Common myeloid progenitor, CD34-positive (primary cell): ENCODE measurements around the gene LONRF2.
A peak's percentile ranks its signal among the peaks of the same experiment; 100 is the strongest.

Experiments
- CTCF ChIA-PET: fragments of 350-600 bp; sonication (Branson Sonifier 250); formaldehyde crosslinking; loops from one replicate; lab custom pipeline; 2021; ENCODE audit warnings: antibody characterized with exemption; lab: Charles Lee
- POLR2A ChIA-PET: fragments of 350-600 bp; sonication (Branson Sonifier 250); formaldehyde crosslinking; loops from one replicate; lab custom pipeline; 2021; ENCODE audit warnings: antibody characterized with exemption; lab: Charles Lee
- DNase-seq, 3 donors: peaks; one replicate each; pipeline versions ENCODE4 v3.0.0 to v3.0.0-alpha.2; 2013
- H3K27ac ChIP-seq, 2 experiments: 1 replicate in 1 of 2; 2 replicates in 1 of 2; pipeline ENCODE4 v1.7.0; 2013; ENCODE audit warnings: inconsistent platforms in 2 of 2, low read length in 2 of 2, mild to moderate bottlenecking in 2 of 2, low read depth in 1 of 2, moderate library complexity in 1 of 2; ENCODE audit not compliant: severe bottlenecking in 2 of 2, insufficient read depth in 1 of 2, poor library complexity in 1 of 2
- H3K27me3 ChIP-seq, 5 experiments: replicated peaks in 2 of 5; 1 replicate in 3 of 5; 2 replicates in 2 of 5; pipeline versions ENCODE4 v1.6.1 to v1.7.0; 2013; ENCODE audit warnings: low read length in 4 of 5, mild to moderate bottlenecking in 2 of 5, moderate library complexity in 2 of 5, inconsistent platforms in 1 of 5; ENCODE audit not compliant: insufficient read depth in 5 of 5, control insufficient read depth in 4 of 5
- H3K36me3 ChIP-seq, 4 experiments: 1 replicate in 2 of 4; 2 replicates in 2 of 4; pipeline versions ENCODE4 v1.6.1 to v1.7.0; 2013; ENCODE audit warnings: low read length in 3 of 4, control low read depth in 1 of 4, mild to moderate bottlenecking in 1 of 4; ENCODE audit not compliant: control insufficient read depth in 4 of 4, insufficient read depth in 4 of 4
- H3K4me1 ChIP-seq, 4 experiments: 1 replicate in 3 of 4; 2 replicates in 1 of 4; pipeline versions ENCODE4 v1.6.1 to v1.7.1; 2013; ENCODE audit warnings: low read length in 3 of 4, mild to moderate bottlenecking in 3 of 4, control low read depth in 1 of 4, inconsistent platforms in 1 of 4, moderate library complexity in 1 of 4; ENCODE audit not compliant: control insufficient read depth in 4 of 4, insufficient read depth in 4 of 4; ENCODE audit errors: control extremely low read depth in 1 of 4
- H3K4me3 ChIP-seq, 7 experiments: 1 replicate in 4 of 7; 2 replicates in 3 of 7; pipeline versions ENCODE4 v1.5.1 to v1.7.0; 2013; ENCODE audit warnings: mild to moderate bottlenecking in 7 of 7, low read length in 6 of 7, moderate library complexity in 6 of 7, inconsistent platforms in 2 of 7, low read depth in 2 of 7, control low read depth in 1 of 7; ENCODE audit not compliant: insufficient read depth in 4 of 7, control insufficient read depth in 1 of 7; ENCODE audit errors: extremely low read depth in 1 of 7
- H3K9me3 ChIP-seq, 5 experiments: 1 replicate in 4 of 5; 2 replicates in 1 of 5; pipeline versions ENCODE4 v1.6.1 to v1.7.1; 2013; ENCODE audit warnings: low read length in 4 of 5, mild to moderate bottlenecking in 2 of 5, inconsistent platforms in 1 of 5, low read depth in 1 of 5, moderate library complexity in 1 of 5; ENCODE audit not compliant: control insufficient read depth in 4 of 5, insufficient read depth in 2 of 5; ENCODE audit errors: control extremely low read depth in 1 of 5
- WGBS: methylation state at CpG from one replicate; pipeline ENCODE4 v1.1.5; 2013; ENCODE audit not compliant: insufficient coverage; 5-methylcytosine and 5-hydroxymethylcytosine counted together

Gene LONRF2

DNA sequence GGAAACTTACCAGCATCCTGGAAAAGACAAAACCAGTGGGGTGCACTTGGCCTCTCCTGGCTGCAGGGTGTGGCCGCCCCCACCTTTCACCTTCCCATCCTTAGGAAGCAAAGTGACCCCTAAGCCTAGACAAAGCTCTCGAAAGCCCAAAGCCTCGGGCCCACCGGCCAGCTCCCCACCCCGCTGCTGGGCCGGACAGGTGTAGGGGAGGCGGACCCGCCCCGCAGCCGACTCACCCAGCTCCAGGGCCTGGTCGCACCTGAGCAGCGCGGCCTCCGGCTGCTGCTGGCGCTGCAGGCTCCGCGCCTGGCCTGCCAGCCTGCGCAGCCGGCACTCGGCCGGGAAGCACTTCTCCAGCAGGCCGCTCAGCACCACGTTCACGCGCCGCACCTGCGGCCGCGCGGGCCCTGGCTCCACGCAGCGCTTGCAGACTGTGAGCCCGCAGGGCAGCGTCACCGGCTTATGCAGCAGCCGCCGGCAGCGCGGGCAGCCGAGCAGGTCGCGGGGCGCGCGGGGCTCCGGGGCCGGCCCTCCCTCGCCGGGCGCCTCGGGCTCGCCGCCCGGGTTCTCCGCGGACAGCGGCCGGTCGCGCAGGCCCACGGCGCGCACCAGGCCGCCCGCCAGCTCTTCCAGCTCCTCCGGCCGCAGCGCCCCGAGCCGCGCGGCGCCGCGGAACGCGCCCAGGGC is 979 bp downstream of the LONRF2 start:
- peak; percentile 63 to 87 (median 82) for DNase-seq
- Histone ChIP-seq H3K36me3 (no peaks in the 10 kb centered on the region), H3K27ac (no peak overlapping the region), H3K9me3 (peaks cover 2 to 19% (median 9%) of the 10 kb centered on the region in 5 experiments), H3K4me3 (peak overlapping the region; percentile 36 to 70 (median 54)), H3K4me1 (peaks cover 0 to 16% (median 13%) of the 10 kb centered on the region in 4 experiments), H3K27me3 (peaks cover 16 to 57% (median 26%) of the 10 kb centered on the region in 5 experiments)
- POLR2A ChIA-PET: no interaction called here
- CTCF ChIA-PET: interaction anchor here (1.1 to 1.2 kb wide), 2 partner anchors 24 to 29 kb away, joined by 3 read pairs; no protein-coding TSS in a partner anchor
- 0% methylated on average over 52 of the region's 77 CpGs for WGBS

GRCh38 chr2:100320547-100321178 is 1.6 kb downstream of the LONRF2 start:
- 64% methylated on average over 15 of the region's 19 CpGs for WGBS
- H3K27me3 ChIP-seq: peaks cover 16 to 57% (median 26%) of the 10 kb centered on the region in 5 experiments
- CTCF ChIA-PET: interaction anchor here (0.6 to 1.2 kb wide), 3 partner anchors 25 to 60 kb away, joined by 3 read pairs; no protein-coding TSS in a partner anchor

DNA sequence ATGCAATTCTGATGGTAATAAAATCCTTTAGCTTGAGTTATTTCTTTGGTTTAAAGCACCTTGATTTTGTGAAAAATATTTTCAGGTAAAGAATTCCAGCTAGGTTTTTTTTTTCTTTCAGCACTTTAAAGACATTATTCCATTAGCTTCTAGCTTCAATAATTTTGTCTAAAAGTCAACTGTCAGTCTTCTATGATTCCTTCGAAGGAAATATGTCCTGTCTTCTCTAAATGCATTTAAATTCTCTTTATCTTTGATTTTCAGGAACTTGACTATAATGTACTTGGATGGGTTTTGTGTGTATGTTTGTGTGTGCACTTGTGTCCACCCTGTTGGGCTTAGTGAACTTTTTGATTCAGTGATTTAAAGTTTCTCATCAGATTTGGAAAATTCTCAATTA is 4.7 kb downstream of the LONRF2 start:
- Histone ChIP-seq H3K27me3 (peaks cover 10 to 29% (median 17%) of the 10 kb centered on the region in 5 experiments), H3K4me1 (peaks cover 0 to 16% (median 12%) of the 10 kb centered on the region in 4 experiments), H3K27ac (no peak overlapping the region), H3K9me3 (peaks cover 3 to 19% (median 9%) of the 10 kb centered on the region in 5 experiments), H3K36me3 (no peaks in the 10 kb centered on the region), H3K4me3 (no peak overlapping the region)
- CTCF ChIA-PET: no interaction called here
- peak; percentile 7 to 34 (median 11) for DNase-seq
- POLR2A ChIA-PET: no interaction called here
- WGBS: no CpG with 5 or more reads among the region's 1 CpG

More at GRCh38 chr2:100320547-100321178, 1.6 kb downstream of the LONRF2 start:
- POLR2A ChIA-PET: no interaction called here
- peaks cover 3 to 19% (median 9%) of the 10 kb centered on the region in 5 experiments for H3K9me3 ChIP-seq
- H3K4me3 ChIP-seq: peak overlapping the region in 3 of 7 experiments; percentile 62 to 70 (median 64)
- no peak overlapping the region for H3K27ac ChIP-seq
- H3K4me1 ChIP-seq: peaks cover 0 to 16% (median 13%) of the 10 kb centered on the region in 4 experiments
- H3K36me3 ChIP-seq: no peaks in the 10 kb centered on the region
- peak in 1 of 3 donors; percentile 2 for DNase-seq

DNA sequence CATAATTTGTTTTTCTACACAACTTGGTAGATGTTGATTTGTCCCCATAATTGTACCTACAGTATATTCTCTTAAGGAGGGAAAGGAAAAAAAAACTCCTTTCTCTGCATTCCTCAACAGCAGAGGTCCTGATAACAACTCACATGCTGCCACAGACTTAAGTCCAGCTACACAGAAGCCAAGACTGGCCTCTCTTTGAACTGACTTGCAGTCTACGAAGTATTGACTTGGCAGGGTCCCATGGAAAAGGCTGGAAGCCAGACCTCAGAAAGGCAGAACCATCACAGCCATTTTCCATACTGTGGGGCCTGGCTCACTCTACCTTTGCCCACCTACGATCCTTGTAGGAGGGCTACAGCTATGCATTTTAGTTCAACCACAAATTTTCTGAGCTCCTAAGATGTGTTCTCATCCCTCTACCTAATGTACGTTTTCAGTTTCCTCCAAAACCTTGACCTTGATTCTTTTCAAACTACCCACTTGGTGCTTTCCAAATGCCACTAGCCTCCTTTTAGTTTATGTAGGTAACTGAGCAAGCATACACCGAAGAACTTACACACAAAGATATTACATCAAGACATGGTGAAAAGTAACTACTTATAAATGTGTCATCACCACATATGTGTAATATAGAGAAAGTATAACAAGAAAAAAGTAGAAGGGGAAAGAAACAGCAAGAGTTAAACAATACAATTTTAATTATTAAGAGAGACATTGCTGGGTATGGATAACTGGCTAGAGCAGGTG is 12.2 kb downstream of the LONRF2 start:
- DNase-seq: no peak
- POLR2A ChIA-PET: no interaction called here
- WGBS: 100% methylated on average over 1 of the region's 4 CpGs
- Histone ChIP-seq H3K4me3 (no peak overlapping the region), H3K36me3 (no peaks in the 10 kb centered on the region), H3K27ac (no peak overlapping the region), H3K9me3 (no peaks in the 10 kb centered on the region), H3K27me3 (no peaks in the 10 kb centered on the region), H3K4me1 (no peaks in the 10 kb centered on the region)
- CTCF ChIA-PET: no interaction called here

- peaks cover 0 to 4% (median 0%) of the 10 kb centered on the region in 5 experiments for H3K9me3 ChIP-seq
- no peaks in the 10 kb centered on the region for H3K27me3 ChIP-seq
- ChIA-PET CTCF (interaction anchor here (1.0 kb wide), 1 partner anchor 18 kb away, joined by 3 read pairs; no protein-coding TSS in a partner anchor), POLR2A (interaction anchor here (0.7 kb wide), 1 partner anchor 785 kb away, joined by 7 read pairs; no protein-coding TSS in a partner anchor)
- no peak for DNase-seq
- H3K36me3 ChIP-seq: no peaks in the 10 kb centered on the region
- H3K4me3 ChIP-seq: no peak overlapping the region
- H3K27ac ChIP-seq: no peak overlapping the region
- WGBS: no CpG with 5 or more reads among the region's 3 CpGs
- no peaks in the 10 kb centered on the region for H3K4me1 ChIP-seq
These were observed 13.0 kb downstream of the LONRF2 start for GRCh38 chr2:100309311-100309710.

- peak in 1 of 3 donors; percentile 19 for DNase-seq
- POLR2A ChIA-PET: no interaction called here
- 100% methylated on average over 1 of the region's 1 CpG for WGBS
- Histone ChIP-seq H3K36me3 (no peaks in the 10 kb centered on the region), H3K27me3 (peaks cover 0 to under 1% (median 0%) of the 10 kb centered on the region in 5 experiments), H3K9me3 (peaks cover 0 to 5% (median 2%) of the 10 kb centered on the region in 5 experiments), H3K4me3 (no peak overlapping the region), H3K4me1 (no peaks in the 10 kb centered on the region), H3K27ac (no peak overlapping the region)
- CTCF ChIA-PET: interaction anchor here (0.7 kb wide), 1 partner anchor 41 kb away, joined by 3 read pairs; no protein-coding TSS in a partner anchor
These were observed 18.6 kb downstream of the LONRF2 start for GRCh38 chr2:100303744-100304143.
